Measurements from ENCODE around the gene H6PD.

H6PD gene

DNA sequence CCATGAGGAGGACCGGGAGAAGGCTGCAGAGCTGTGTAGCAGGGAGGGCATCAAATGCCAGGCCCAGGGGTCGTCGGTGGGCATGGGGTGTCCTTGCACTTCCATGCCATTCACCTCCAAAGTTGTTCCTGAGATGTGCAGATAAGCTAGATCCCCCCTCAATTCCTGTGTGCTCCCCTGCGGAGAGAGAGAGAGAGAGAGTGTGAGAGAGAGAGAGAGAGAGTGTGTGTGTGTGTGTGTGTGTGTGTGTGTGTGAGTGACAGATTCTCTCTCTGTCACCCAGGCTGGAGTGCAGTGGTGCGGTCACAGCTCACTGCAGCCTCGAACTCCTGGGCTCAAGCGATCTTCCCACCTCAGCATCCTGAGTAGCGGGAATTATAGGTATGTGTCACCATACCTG, 74.5 kb downstream of the H6PD start:
- no peak for DNase-seq (ENCODE audit: insufficient read length, low spot score)
- TF ChIP-seq TAF1 (IDR thresholded peaks at IDR 0.05; ENCODE audit: low read depth, low read length) (no peak), SPI1 (IDR thresholded peaks at IDR 0.05; ENCODE audit: low read depth, low read length) (no peak), POU2F2 (IDR thresholded peaks at IDR 0.05; ENCODE audit: low read depth, low read length) (no peak), PAX5 (IDR thresholded peaks at IDR 0.05; ENCODE audit: insufficient read depth, low read length, severe bottlenecking) (no peak), POLR2AphosphoS5 (IDR thresholded peaks at IDR 0.05; ENCODE audit: low read depth, low read length) (no peak), POLR2A (IDR thresholded peaks at IDR 0.05; ENCODE audit: low read depth, low read length) (no peak)
- no peak for FAIRE-seq

- DNase-seq (ENCODE audit: insufficient read length, low spot score) (no peak), FAIRE-seq (no peak)
- no peak for TF ChIP-seq POU2F2 (IDR thresholded peaks at IDR 0.05; ENCODE audit: low read depth, low read length)
- no peak for TF ChIP-seq SPI1 (IDR thresholded peaks at IDR 0.05; ENCODE audit: low read depth, low read length)
- no peak for TF ChIP-seq POLR2AphosphoS5 (IDR thresholded peaks at IDR 0.05; ENCODE audit: low read depth, low read length)
- TF ChIP-seq TAF1 (IDR thresholded peaks at IDR 0.05; ENCODE audit: low read depth, low read length), result no peak
Observed at GRCh38 chr1:9309991-9310390, 75.4 kb downstream of the H6PD start.

DNA sequence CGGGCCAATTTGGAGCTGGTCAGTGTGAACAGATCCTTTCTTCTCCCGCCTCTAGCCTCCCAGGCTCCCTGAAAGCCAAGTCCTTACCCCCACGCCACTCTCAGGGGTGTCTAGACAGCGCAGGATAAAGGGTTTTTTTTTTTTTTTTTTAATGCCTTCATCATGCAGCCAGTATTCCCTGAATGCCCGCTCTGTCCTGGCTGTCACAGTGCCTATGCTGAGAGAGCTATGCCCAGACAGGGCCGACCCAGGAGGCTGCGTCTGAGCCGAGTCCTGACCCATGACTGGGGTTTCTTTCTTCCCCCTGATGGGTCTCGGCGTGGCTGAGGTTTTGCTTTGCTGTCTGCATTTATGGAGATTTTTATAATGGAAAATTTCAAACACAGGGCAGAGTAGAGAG, 76.5 kb downstream of the H6PD start:
- no peak for FAIRE-seq
- no peak for DNase-seq (ENCODE audit: insufficient read length, low spot score)
- TF ChIP-seq PAX5 (IDR thresholded peaks at IDR 0.05; ENCODE audit: insufficient read depth, low read length, severe bottlenecking), result no peak
- no peak for TF ChIP-seq SPI1 (IDR thresholded peaks at IDR 0.05; ENCODE audit: low read depth, low read length)
- TF ChIP-seq POLR2AphosphoS5 (IDR thresholded peaks at IDR 0.05; ENCODE audit: low read depth, low read length), result no peak
- no peak for TF ChIP-seq POLR2A (IDR thresholded peaks at IDR 0.05; ENCODE audit: low read depth, low read length)
- TF ChIP-seq POU2F2 (IDR thresholded peaks at IDR 0.05; ENCODE audit: low read depth, low read length), result no peak
- no peak for TF ChIP-seq TAF1 (IDR thresholded peaks at IDR 0.05; ENCODE audit: low read depth, low read length)

DNA sequence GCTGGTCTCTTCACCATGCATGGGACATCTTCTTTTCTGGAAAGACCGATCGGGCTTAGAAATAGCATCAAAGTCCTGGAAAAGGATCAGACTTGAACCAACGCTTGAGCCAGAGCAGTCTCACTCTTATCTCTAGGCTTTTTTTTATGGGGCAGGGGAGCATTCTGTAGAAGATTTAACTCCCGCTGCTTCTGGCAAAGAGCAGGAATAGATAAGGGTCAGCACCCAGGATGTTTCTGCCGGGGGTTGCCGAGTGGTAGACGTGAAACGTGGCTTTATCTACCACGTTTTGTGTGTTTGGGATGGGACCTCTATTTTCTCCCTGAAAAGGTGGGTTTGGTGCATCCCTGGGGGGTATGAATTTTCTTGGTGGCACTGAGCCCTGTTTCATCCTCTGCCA, 76.9 kb downstream of the H6PD start:
- no peak for FAIRE-seq
- no peak for DNase-seq (ENCODE audit: insufficient read length, low spot score)
- TF ChIP-seq POLR2AphosphoS5 (IDR thresholded peaks at IDR 0.05; ENCODE audit: low read depth, low read length) (no peak), SPI1 (IDR thresholded peaks at IDR 0.05; ENCODE audit: low read depth, low read length) (no peak), PAX5 (IDR thresholded peaks at IDR 0.05; ENCODE audit: insufficient read depth, low read length, severe bottlenecking) (no peak), POU2F2 (IDR thresholded peaks at IDR 0.05; ENCODE audit: low read depth, low read length) (no peak)

GRCh38 chr1:9312168-9312720, 77.7 kb downstream of the H6PD start:
- FAIRE-seq, result no peak
- no peak for DNase-seq (ENCODE audit: insufficient read length, low spot score)
- TF ChIP-seq TAF1 (IDR thresholded peaks at IDR 0.05; ENCODE audit: low read depth, low read length), result no peak
- no peak for TF ChIP-seq POLR2AphosphoS5 (IDR thresholded peaks at IDR 0.05; ENCODE audit: low read depth, low read length)
- no peak for TF ChIP-seq POLR2A (IDR thresholded peaks at IDR 0.05; ENCODE audit: low read depth, low read length)
- no peak for TF ChIP-seq POU2F2 (IDR thresholded peaks at IDR 0.05; ENCODE audit: low read depth, low read length)
- no peak for TF ChIP-seq PAX5 (IDR thresholded peaks at IDR 0.05; ENCODE audit: insufficient read depth, low read length, severe bottlenecking)
- no peak for TF ChIP-seq SPI1 (IDR thresholded peaks at IDR 0.05; ENCODE audit: low read depth, low read length)

- TF ChIP-seq POLR2AphosphoS5 (IDR thresholded peaks at IDR 0.05; ENCODE audit: low read depth, low read length), result no peak
- TF ChIP-seq POLR2A (IDR thresholded peaks at IDR 0.05; ENCODE audit: low read depth, low read length), result no peak
- TF ChIP-seq TAF1 (IDR thresholded peaks at IDR 0.05; ENCODE audit: low read depth, low read length), result no peak
- TF ChIP-seq SPI1 (IDR thresholded peaks at IDR 0.05; ENCODE audit: low read depth, low read length), result no peak
- TF ChIP-seq PAX5 (IDR thresholded peaks at IDR 0.05; ENCODE audit: insufficient read depth, low read length, severe bottlenecking), result no peak
- TF ChIP-seq POU2F2 (IDR thresholded peaks at IDR 0.05; ENCODE audit: low read depth, low read length), result no peak
- FAIRE-seq, result no peak
- no peak for DNase-seq (ENCODE audit: insufficient read length, low spot score)
Observed at GRCh38 chr1:9313576-9313975, 79.0 kb downstream of the H6PD start.

- TF ChIP-seq TAF1 (IDR thresholded peaks at IDR 0.05; ENCODE audit: low read depth, low read length), result no peak
- no peak for TF ChIP-seq POLR2AphosphoS5 (IDR thresholded peaks at IDR 0.05; ENCODE audit: low read depth, low read length)
- TF ChIP-seq POLR2A (IDR thresholded peaks at IDR 0.05; ENCODE audit: low read depth, low read length), result no peak
- TF ChIP-seq PAX5 (IDR thresholded peaks at IDR 0.05; ENCODE audit: insufficient read depth, low read length, severe bottlenecking), result no peak
- no peak for TF ChIP-seq POU2F2 (IDR thresholded peaks at IDR 0.05; ENCODE audit: low read depth, low read length)
- no peak for TF ChIP-seq SPI1 (IDR thresholded peaks at IDR 0.05; ENCODE audit: low read depth, low read length)
- FAIRE-seq (no peak), DNase-seq (ENCODE audit: insufficient read length, low spot score) (no peak)
Observed at GRCh38 chr1:9314111-9314510, 79.5 kb downstream of the H6PD start.

- no peak for FAIRE-seq
- TF ChIP-seq PAX5 (IDR thresholded peaks at IDR 0.05; ENCODE audit: insufficient read depth, low read length, severe bottlenecking) (no peak), POU2F2 (IDR thresholded peaks at IDR 0.05; ENCODE audit: low read depth, low read length) (no peak), SPI1 (IDR thresholded peaks at IDR 0.05; ENCODE audit: low read depth, low read length) (no peak), POLR2AphosphoS5 (IDR thresholded peaks at IDR 0.05; ENCODE audit: low read depth, low read length) (no peak), POLR2A (IDR thresholded peaks at IDR 0.05; ENCODE audit: low read depth, low read length) (no peak), TAF1 (IDR thresholded peaks at IDR 0.05; ENCODE audit: low read depth, low read length) (no peak)
- DNase-seq (ENCODE audit: insufficient read length, low spot score), result no peak
Observed at GRCh38 chr1:9314711-9315379, 80.3 kb downstream of the H6PD start.

- TF ChIP-seq TAF1 (IDR thresholded peaks at IDR 0.05; ENCODE audit: low read depth, low read length), result no peak
- no peak for TF ChIP-seq SPI1 (IDR thresholded peaks at IDR 0.05; ENCODE audit: low read depth, low read length)
- TF ChIP-seq POLR2AphosphoS5 (IDR thresholded peaks at IDR 0.05; ENCODE audit: low read depth, low read length), result no peak
- no peak for TF ChIP-seq PAX5 (IDR thresholded peaks at IDR 0.05; ENCODE audit: insufficient read depth, low read length, severe bottlenecking)
- TF ChIP-seq POLR2A (IDR thresholded peaks at IDR 0.05; ENCODE audit: low read depth, low read length), result no peak
- no peak for TF ChIP-seq POU2F2 (IDR thresholded peaks at IDR 0.05; ENCODE audit: low read depth, low read length)
- no peak for DNase-seq (ENCODE audit: insufficient read length, low spot score)
- peak; percentile 91 for FAIRE-seq
Observed at GRCh38 chr1:9315411-9316079, 81.0 kb downstream of the H6PD start.

Data from GM12891 (cell line).